ENCODE measurements around the gene GATAD1.

GRCh38 chr7:92421676-92422435 lies 25.4 kb upstream of the GATAD1 start:
- TF ChIP-seq CTCF (IDR thresholded peaks at IDR 0.05) (no peak), POLR2A (IDR thresholded peaks at IDR 0.05) (no peak)

All from adrenal gland (tissue), 5 donors.